K562 (cell line): ENCODE data around the gene RNF138. TPM values are rescaled to one million over a fixed set of nuclear protein-coding genes. Genes with fewer than 3 reads are reported as not detected.

Experiments
- BCOR ChIP-seq: fragments of 450-650 bp; IDR thresholded peaks from 2 replicates; pipeline ENCODE4 v1.6.1; 2016
- KAT2B ChIP-seq: IDR thresholded peaks from one replicate; pipeline ENCODE4 v1.6.1; 2012; ENCODE audit warnings: low read depth, mild to moderate bottlenecking, control low read depth, inconsistent platforms, low read length, moderate library complexity
- KDM5B ChIP-seq: fragments of 200-600 bp; sonication (generic); IDR thresholded peaks from 2 replicates; pipeline ENCODE4 v1.6.1; 2012; ENCODE audit warnings: low read depth, mild to moderate bottlenecking, moderate library complexity, low read length, control low read depth, inconsistent platforms; ENCODE audit not compliant: insufficient replicate concordance
- KLF13 ChIP-seq: fragments of 450-650 bp; IDR thresholded peaks from 2 replicates; pipeline ENCODE4 v1.6.1; 2016; ENCODE audit warnings: missing genetic modification characterization, low read depth, mild to moderate bottlenecking, missing compliant biosample characterization, moderate library complexity, borderline replicate concordance
- MITF ChIP-seq: IDR thresholded peaks from 2 replicates; pipeline ENCODE4 v1.6.1; 2014; ENCODE audit warnings: antibody characterized with exemption
- NR1H2 ChIP-seq: sonication (generic); formaldehyde crosslinking; IDR thresholded peaks from 2 replicates; pipeline ENCODE4 v1.4.0; 2020; ENCODE audit warnings: mild to moderate bottlenecking, missing genetic modification reagents
- RFX1 ChIP-seq: fragments of 450-650 bp; IDR thresholded peaks from 2 replicates; pipeline ENCODE4 v1.6.1; 2016; ENCODE audit warnings: mild to moderate bottlenecking, moderate library complexity
- SNIP1 ChIP-seq: fragments of 450-650 bp; IDR thresholded peaks from 2 replicates; pipeline ENCODE4 v1.7.1; 2017; ENCODE audit warnings: low read depth, mild to moderate bottlenecking
- STAG1 ChIP-seq: sonication (generic); formaldehyde crosslinking; IDR thresholded peaks from 2 replicates; pipeline ENCODE4 v1.5.0; 2020; ENCODE audit warnings: missing genetic modification reagents, borderline replicate concordance
- TRIM25 ChIP-seq: fragments of 450-650 bp; IDR thresholded peaks from 2 replicates; pipeline ENCODE4 v1.7.0; 2016; ENCODE audit warnings: borderline replicate concordance
- ZFP36 ChIP-seq: fragments of 150-350 bp; IDR thresholded peaks from 2 replicates; pipeline ENCODE4 v1.6.1; 2018; ENCODE audit warnings: low read length, low read depth; ENCODE audit not compliant: partially characterized antibody
- ZNF253 ChIP-seq: fragments of 250-450 bp; sonication (Bioruptor Pico); conservative IDR thresholded peaks from 2 replicates; pipeline ENCODE4 v1.6.1; 2021; ENCODE audit warnings: mild to moderate bottlenecking
- ZNF766 ChIP-seq: fragments of 200-800 bp; sonication (Bioruptor generic); conservative IDR thresholded peaks from 2 replicates; pipeline ENCODE4 v1.6.1; 2016; ENCODE audit warnings: missing genetic modification characterization, missing compliant biosample characterization
- ZNF830 ChIP-seq: fragments of 250-450 bp; sonication (Bioruptor Pico); IDR thresholded peaks from 2 replicates; pipeline ENCODE4 v1.5.0; 2021; ENCODE audit warnings: mild to moderate bottlenecking
- polyA plus RNA-seq, 8 experiments: library from polyadenylated mRNA; depleted of rRNA in 4 of 8; stranded (reverse) in 5 of 8; unstranded in 3 of 8; fragments of >200 nt; fragmentation: Nextera tagmentation in 2 of 8; fragmentation: Illumina TruSeq in 1 of 8; extraction: Ambion mirVana in 2 of 8; extraction: Trizol in 1 of 8; gene quantifications; 2 replicates each; pipeline versions ENCODE4 v1.2.1 to v1.2.3, GENCODE V29; 2011 to 2014; ENCODE audit warnings: inconsistent platforms in 1 of 8, missing spikeins in 1 of 8
- total RNA-seq, 7 experiments: library from RNA; depleted of rRNA in 6 of 7; stranded (reverse); fragments of >200 nt in 6 of 7; fragmentation: Illumina TruSeq in 2 of 7; extraction: Trizol in 2 of 7; gene quantifications; 2 replicates each; pipeline versions ENCODE4 v1.2.1 to v1.2.3, GENCODE V29; 2011 to 2021; ENCODE audit warnings: low replicate concordance in 1 of 7
- TF ChIP-seq, protein P1 (sequence below): fragments of 450-650 bp; IDR thresholded peaks from 2 replicates; pipeline ENCODE4 v1.7.1; 2018; ENCODE audit warnings: mild to moderate bottlenecking, low read depth; ENCODE audit not compliant: partially characterized antibody
- TF ChIP-seq, protein P2 (sequence below): sonication (generic); formaldehyde crosslinking; IDR thresholded peaks from 2 replicates; pipeline ENCODE4 v1.8.0; 2023; ENCODE audit warnings: mild to moderate bottlenecking, missing genetic modification reagents
- TF ChIP-seq, protein P3 (sequence below): fragments of 250-450 bp; sonication (Bioruptor Pico); IDR thresholded peaks from 2 replicates; pipeline ENCODE4 v1.6.1; 2021; ENCODE audit warnings: mild to moderate bottlenecking
- TF ChIP-seq, protein P4 (sequence below): fragments of 450-650 bp; formaldehyde crosslinking; IDR thresholded peaks from 2 replicates; pipeline ENCODE4 v1.4.0; 2020; ENCODE audit warnings: mild to moderate bottlenecking

The RNF138 gene
- total and polyA plus RNA-seq, 9 of the 15 experiments (the other 6 are each of a cell fraction or from before 2014, with no cell fraction given), result 47.6 to 100 (median 62.5) TPM

- TF ChIP-seq TRIM25 (no peak), KLF13 (tag) (no peak), MITF (no peak), KDM5B (peak; percentile 22), SNIP1 (no peak), ZNF253 (no peak), RFX1 (peak; percentile 66), ZFP36 (no peak), ZNF830 (CRISPR knock-in tag) (no peak), KAT2B (no peak), NR1H2 (CRISPR knock-in tag) (no peak), BCOR (no peak), STAG1 (CRISPR knock-in tag) (no peak), ZNF766 (CRISPR knock-in tag) (no peak)
- TF ChIP-seq, protein P1, sequence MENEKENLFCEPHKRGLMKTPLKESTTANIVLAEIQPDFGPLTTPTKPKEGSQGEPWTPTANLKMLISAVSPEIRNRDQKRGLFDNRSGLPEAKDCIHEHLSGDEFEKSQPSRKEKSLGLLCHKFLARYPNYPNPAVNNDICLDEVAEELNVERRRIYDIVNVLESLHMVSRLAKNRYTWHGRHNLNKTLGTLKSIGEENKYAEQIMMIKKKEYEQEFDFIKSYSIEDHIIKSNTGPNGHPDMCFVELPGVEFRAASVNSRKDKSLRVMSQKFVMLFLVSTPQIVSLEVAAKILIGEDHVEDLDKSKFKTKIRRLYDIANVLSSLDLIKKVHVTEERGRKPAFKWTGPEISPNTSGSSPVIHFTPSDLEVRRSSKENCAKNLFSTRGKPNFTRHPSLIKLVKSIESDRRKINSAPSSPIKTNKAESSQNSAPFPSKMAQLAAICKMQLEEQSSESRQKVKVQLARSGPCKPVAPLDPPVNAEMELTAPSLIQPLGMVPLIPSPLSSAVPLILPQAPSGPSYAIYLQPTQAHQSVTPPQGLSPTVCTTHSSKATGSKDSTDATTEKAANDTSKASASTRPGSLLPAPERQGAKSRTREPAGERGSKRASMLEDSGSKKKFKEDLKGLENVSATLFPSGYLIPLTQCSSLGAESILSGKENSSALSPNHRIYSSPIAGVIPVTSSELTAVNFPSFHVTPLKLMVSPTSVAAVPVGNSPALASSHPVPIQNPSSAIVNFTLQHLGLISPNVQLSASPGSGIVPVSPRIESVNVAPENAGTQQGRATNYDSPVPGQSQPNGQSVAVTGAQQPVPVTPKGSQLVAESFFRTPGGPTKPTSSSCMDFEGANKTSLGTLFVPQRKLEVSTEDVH, result no peak
- TF ChIP-seq, protein P2, sequence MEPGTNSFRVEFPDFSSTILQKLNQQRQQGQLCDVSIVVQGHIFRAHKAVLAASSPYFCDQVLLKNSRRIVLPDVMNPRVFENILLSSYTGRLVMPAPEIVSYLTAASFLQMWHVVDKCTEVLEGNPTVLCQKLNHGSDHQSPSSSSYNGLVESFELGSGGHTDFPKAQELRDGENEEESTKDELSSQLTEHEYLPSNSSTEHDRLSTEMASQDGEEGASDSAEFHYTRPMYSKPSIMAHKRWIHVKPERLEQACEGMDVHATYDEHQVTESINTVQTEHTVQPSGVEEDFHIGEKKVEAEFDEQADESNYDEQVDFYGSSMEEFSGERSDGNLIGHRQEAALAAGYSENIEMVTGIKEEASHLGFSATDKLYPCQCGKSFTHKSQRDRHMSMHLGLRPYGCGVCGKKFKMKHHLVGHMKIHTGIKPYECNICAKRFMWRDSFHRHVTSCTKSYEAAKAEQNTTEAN (CRISPR knock-in tag), result no peak
- TF ChIP-seq, protein P3, sequence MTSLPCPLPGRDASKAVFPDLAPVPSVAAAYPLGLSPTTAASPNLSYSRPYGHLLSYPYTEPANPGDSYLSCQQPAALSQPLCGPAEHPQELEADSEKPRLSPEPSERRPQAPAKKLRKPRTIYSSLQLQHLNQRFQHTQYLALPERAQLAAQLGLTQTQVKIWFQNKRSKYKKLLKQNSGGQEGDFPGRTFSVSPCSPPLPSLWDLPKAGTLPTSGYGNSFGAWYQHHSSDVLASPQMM (CRISPR knock-in tag), result no peak
- TF ChIP-seq, protein P4, sequence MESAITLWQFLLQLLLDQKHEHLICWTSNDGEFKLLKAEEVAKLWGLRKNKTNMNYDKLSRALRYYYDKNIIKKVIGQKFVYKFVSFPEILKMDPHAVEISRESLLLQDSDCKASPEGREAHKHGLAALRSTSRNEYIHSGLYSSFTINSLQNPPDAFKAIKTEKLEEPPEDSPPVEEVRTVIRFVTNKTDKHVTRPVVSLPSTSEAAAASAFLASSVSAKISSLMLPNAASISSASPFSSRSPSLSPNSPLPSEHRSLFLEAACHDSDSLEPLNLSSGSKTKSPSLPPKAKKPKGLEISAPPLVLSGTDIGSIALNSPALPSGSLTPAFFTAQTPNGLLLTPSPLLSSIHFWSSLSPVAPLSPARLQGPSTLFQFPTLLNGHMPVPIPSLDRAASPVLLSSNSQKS (CRISPR knock-in tag), result no peak
Observed at GRCh38 chr18:32093102-32093511, 1.4 kb downstream of the RNF138 start (continued).
